SH-SY5Y (cell line): ENCODE data around the gene DGKQ.

Experiments used
- GATA2 ChIP-seq: IDR thresholded peaks from 2 replicates; pipeline ENCODE4 v1.6.1; 2011; ENCODE audit warnings: mild to moderate bottlenecking, low read depth, low read length
- GATA3 ChIP-seq: IDR thresholded peaks from 2 replicates; pipeline ENCODE4 v1.6.1; 2011; ENCODE audit warnings: low read depth, mild to moderate bottlenecking, low read length, moderate library complexity

GRCh38 chr4:965048-965765 lies 8.2 kb downstream of the DGKQ start:
- TF ChIP-seq GATA3, result no peak
- no peak for TF ChIP-seq GATA2
